Measurements from ENCODE around the gene DLG2.

DLG2 gene

GRCh38 chr11:85575388-85575787 lies 51.8 kb downstream of the DLG2 start:
- TF ChIP-seq CTCF (IDR thresholded peaks at IDR 0.05; ENCODE audit: low read depth, low read length) = no peak
- DNase-seq (ENCODE audit: extremely low read depth, low read depth) = no peak

- TF ChIP-seq CTCF (IDR thresholded peaks at IDR 0.05; ENCODE audit: low read depth, low read length) = no peak
- DNase-seq (ENCODE audit: extremely low read depth, low read depth) = no peak
Observed at GRCh38 chr11:85572056-85572455, 55.1 kb downstream of the DLG2 start.

DNA sequence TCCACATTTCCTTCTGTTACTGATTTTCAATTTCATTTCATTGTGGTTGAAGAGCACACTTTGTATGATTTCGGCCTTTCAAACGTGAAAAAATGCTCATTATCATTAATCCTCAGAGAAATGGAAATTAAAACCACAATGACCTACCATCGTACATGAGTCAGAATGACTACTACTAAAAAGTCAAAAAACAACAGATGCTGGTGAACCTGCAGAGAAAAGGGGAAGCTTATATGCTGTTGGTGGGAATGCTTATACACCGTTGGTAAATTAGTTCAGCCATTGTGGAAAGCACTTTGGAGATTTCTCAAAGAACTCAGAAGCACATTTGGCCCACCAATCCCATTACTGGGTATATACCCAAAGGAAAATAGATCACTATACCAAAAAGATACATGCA lies 57.6 kb downstream of the DLG2 start:
- TF ChIP-seq CTCF (IDR thresholded peaks at IDR 0.05; ENCODE audit: low read depth, low read length) = no peak
- DNase-seq (ENCODE audit: extremely low read depth, low read depth) = no peak

DNA sequence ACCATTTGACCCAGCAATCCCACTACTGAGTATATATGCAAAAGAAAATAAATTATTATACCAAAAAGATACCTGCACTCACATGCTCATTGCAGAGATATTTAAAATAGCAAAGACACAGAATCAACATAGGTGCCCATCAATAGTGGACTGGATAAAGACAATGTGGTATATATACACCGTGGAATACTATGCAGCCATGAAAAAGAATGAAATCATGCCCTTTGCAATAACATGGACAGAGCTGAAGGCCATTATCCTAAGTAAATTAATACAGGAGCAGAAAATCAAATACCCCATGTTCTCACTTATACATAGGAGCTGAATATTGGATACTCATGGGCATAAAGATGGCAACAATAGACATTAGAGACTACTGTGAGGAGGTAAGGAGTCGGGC lies 68.7 kb downstream of the DLG2 start:
- no peak for TF ChIP-seq CTCF (IDR thresholded peaks at IDR 0.05; ENCODE audit: low read depth, low read length)
- no peak for DNase-seq (ENCODE audit: extremely low read depth, low read depth)

DNA sequence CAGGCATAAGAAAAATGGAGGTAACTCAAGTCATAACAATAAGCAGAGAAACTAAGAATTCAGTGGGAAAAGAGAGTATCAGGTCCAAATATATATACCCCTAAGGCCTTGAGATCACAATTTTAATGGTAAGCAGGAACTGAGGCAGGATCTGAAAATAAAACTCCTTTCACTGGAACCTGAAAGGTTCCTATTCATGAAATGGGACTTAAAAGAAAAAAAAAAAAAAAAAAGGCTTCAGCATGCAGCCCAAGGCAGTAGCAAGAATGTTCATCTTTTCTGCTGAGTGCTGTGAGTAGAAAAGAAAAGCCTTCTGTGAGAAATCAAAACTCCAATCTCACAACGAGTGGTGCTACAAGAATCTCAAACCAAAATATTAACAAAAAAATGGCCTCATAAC lies 75.3 kb downstream of the DLG2 start:
- DNase-seq (ENCODE audit: extremely low read depth, low read depth) = no peak
- no peak for TF ChIP-seq CTCF (IDR thresholded peaks at IDR 0.05; ENCODE audit: low read depth, low read length)

GRCh38 chr11:85541683-85542082 lies 85.5 kb downstream of the DLG2 start:
- DNase-seq (ENCODE audit: extremely low read depth, low read depth) = no peak
- no peak for TF ChIP-seq CTCF (IDR thresholded peaks at IDR 0.05; ENCODE audit: low read depth, low read length)

- no peak for DNase-seq (ENCODE audit: extremely low read depth, low read depth)
- no peak for TF ChIP-seq CTCF (IDR thresholded peaks at IDR 0.05; ENCODE audit: low read depth, low read length)
Observed at GRCh38 chr11:85540635-85541205, 86.4 kb downstream of the DLG2 start.
